Karpas-422 (cell line): ENCODE results near the gene SCAANT1. TPM values are rescaled to one million over a fixed set of nuclear protein-coding genes. Genes with fewer than 3 reads are reported as not detected.

Experiments used
- DNase-seq: peaks from one replicate; pipeline ENCODE4 v3.0.0-alpha.2; 2015
- H2AFZ ChIP-seq: fragments of 200-600 bp; sonication (generic); 2 replicates; pipeline ENCODE4 v1.6.1; 2014; ENCODE audit warnings: antibody characterized with exemption, low read length, mixed read lengths
- H3K27ac ChIP-seq: fragments of 200-600 bp; sonication (generic); 2 replicates; pipeline ENCODE4 v1.5.1; 2014; ENCODE audit warnings: mild to moderate bottlenecking, low read length, moderate library complexity
- H3K27me3 ChIP-seq: fragments of 200-600 bp; sonication (generic); 2 replicates; pipeline ENCODE4 v1.6.1; 2014; ENCODE audit warnings: low read length, mixed read lengths
- H3K36me3 ChIP-seq: fragments of 200-600 bp; sonication (generic); 2 replicates; pipeline ENCODE4 v1.6.1; 2014; ENCODE audit warnings: low read length, mixed read lengths; ENCODE audit not compliant: insufficient read depth
- H3K4me1 ChIP-seq: fragments of 200-600 bp; sonication (generic); 2 replicates; pipeline ENCODE4 v1.6.1; 2014; ENCODE audit warnings: mild to moderate bottlenecking, low read length, mixed read lengths
- H3K4me2 ChIP-seq: fragments of 200-600 bp; sonication (generic); 2 replicates; pipeline ENCODE4 v1.6.1; 2014; ENCODE audit warnings: low read length, low read depth, mild to moderate bottlenecking; ENCODE audit not compliant: poor library complexity, severe bottlenecking
- H3K4me3 ChIP-seq: fragments of 200-600 bp; sonication (generic); 2 replicates; pipeline ENCODE4 v1.5.1; 2014; ENCODE audit warnings: mild to moderate bottlenecking, antibody characterized with exemption, low read length, mixed read lengths
- H3K79me2 ChIP-seq: fragments of 200-600 bp; sonication (generic); 2 replicates; pipeline ENCODE4 v1.6.1; 2014; ENCODE audit warnings: mild to moderate bottlenecking, low read length, mixed read lengths
- H3K9ac ChIP-seq: fragments of 200-600 bp; sonication (generic); 2 replicates; pipeline ENCODE4 v1.6.0; 2014; ENCODE audit warnings: low read length
- H3K9me2 ChIP-seq: fragments of 200-600 bp; sonication (generic), shearing (Covaris generic); replicated peaks from 2 replicates; pipeline ENCODE4 v1.6.0; 2014; ENCODE audit warnings: mild to moderate bottlenecking, low read length, moderate library complexity; ENCODE audit not compliant: insufficient read depth
- H3K9me3 ChIP-seq: fragments of 300-700, 200-600 bp; sonication (generic); 2 replicates; pipeline ENCODE4 v1.6.1; 2014; ENCODE audit warnings: low read length, mixed read lengths
- H4K20me1 ChIP-seq: fragments of 200-600 bp; sonication (generic); 2 replicates; pipeline ENCODE4 v1.6.1; 2014; ENCODE audit warnings: mild to moderate bottlenecking, antibody characterized with exemption, low read length, low read depth; ENCODE audit not compliant: insufficient read depth
- total RNA-seq: library from RNA; depleted of rRNA; stranded (reverse); fragments of >200 nt; shearing (Covaris generic); gene quantifications from 2 replicates; pipeline ENCODE4 v1.2.3, GENCODE V29; 2014; ENCODE audit warnings: low replicate concordance

SCAANT1 gene
- total RNA-seq, 1 experiment from 2014 or later: not detected

DNA sequence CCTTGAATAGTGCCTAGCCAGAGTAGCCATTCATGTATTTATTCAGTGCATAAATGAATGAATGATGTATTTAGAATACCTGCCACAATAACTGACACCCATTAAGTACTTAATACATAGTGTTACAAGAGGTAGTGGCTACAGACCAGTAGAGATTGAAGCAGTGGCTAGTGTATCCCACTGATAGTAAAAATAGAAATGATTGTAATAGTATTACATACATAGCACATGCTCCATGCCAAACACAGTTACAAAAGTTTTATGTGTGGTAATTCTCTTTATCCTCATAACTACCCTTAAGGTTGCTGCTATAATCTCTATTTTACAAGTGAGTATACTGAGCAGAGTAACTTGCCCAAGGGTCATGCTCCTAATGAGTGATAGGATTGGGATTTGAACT lies 30.3 kb upstream of the SCAANT1 start:
- Histone ChIP-seq H3K9me2 (no peaks in the 10 kb centered on the region), H3K79me2 (peaks cover 100% of the 10 kb centered on the region), H3K9me3 (no peaks in the 10 kb centered on the region), H3K9ac (no peak overlapping the region), H3K4me3 (no peak overlapping the region), H3K4me2 (no peak overlapping the region), H2AFZ (no peak overlapping the region), H3K27me3 (no peaks in the 10 kb centered on the region), H3K27ac (no peak overlapping the region), H3K4me1 (peaks cover 9% of the 10 kb centered on the region), H3K36me3 (peaks cover 5% of the 10 kb centered on the region; the same call in 1 of the 2 replicates), H4K20me1 (0 out of 2 replicates have a peak, but pooled peaks cover 3% of the 10 kb centered on the region)
- no peak for DNase-seq

DNA sequence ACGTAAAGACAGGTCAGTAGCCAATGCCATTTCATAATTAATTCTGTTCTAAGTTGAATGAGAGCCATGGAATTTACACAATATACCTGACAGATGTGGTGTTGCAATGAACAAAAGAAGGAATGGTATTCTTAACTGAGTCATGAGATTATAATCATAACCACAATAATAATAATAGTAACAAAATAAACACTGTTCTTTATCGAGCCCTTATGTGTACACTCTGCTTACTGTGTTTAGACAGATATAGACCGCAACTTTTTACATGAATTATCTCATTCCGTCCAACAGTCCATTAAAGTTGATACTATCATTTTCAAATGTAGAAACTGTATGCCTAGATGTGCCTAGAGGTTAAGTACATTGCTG lies 28.2 kb upstream of the SCAANT1 start:
- H3K27me3 ChIP-seq: no peaks in the 10 kb centered on the region
- no peak overlapping the region for H3K9ac ChIP-seq
- peaks cover 29% of the 10 kb centered on the region for H3K4me1 ChIP-seq
- DNase-seq: no peak
- no peaks in the 10 kb centered on the region for H3K9me2 ChIP-seq
- H2AFZ ChIP-seq: no peak overlapping the region
- H3K36me3 ChIP-seq: peaks cover 11% of the 10 kb centered on the region; the same call in 1 of the 2 replicates
- 0 out of 2 replicates have a peak, but pooled peaks cover 3% of the 10 kb centered on the region for H4K20me1 ChIP-seq
- H3K9me3 ChIP-seq: no peaks in the 10 kb centered on the region
- peaks cover 100% of the 10 kb centered on the region for H3K79me2 ChIP-seq
- no peak overlapping the region for H3K27ac ChIP-seq
- no peak overlapping the region for H3K4me2 ChIP-seq
- H3K4me3 ChIP-seq: no peak overlapping the region

DNA sequence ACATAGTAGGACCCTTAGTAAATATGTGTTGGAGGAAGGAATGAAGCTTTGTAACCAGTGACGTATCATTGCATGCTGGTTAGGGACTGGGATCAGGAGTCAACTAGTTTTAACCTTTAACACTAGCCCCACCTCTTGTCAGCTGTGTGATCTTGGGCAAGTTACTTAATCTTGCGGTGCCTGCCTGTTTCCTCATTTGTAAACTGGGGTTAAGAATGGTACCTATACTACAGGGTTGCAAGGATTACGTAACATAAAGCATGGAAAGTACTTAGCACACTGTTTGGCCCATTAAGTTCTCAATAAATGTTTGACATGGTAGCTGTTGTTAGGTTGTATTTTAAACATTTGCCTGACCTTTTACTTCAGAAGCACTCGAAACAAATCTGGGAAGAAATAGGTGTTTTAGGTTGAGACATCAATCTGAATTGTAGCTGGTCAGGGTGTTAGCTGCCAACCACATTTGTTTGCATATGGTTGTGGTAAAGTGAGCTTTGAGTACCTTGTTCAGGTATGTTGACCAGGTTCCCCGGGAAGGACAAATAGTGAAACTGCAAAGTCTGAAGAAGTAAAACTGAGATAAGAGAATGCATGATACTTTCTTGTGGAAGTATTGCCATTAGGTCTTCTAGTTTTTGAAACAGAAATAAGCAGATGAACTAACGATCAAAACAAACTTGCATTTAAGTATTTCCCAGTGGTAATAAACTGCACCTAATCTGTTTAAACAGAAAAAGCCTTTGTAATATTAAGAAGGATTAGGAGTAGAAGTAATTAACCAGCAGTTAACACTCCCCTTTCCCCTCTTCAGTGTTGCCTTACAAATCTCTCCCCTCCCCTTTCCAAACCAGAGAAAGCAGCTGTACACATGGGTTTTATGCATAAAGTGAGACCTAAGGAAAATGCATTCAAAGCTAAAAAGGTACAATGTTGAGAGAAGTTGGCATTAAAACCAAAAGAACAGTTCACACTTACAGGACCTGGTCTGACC lies 25.8 kb upstream of the SCAANT1 start:
- H3K4me1 ChIP-seq: peaks cover 47% of the 10 kb centered on the region
- H3K9ac ChIP-seq: no peak overlapping the region
- H3K9me2 ChIP-seq: no peaks in the 10 kb centered on the region
- peaks cover 16% of the 10 kb centered on the region; the same call in 1 of the 2 replicates for H3K36me3 ChIP-seq
- H3K9me3 ChIP-seq: no peaks in the 10 kb centered on the region
- no peaks in the 10 kb centered on the region for H3K27me3 ChIP-seq
- H3K4me3 ChIP-seq: no peak overlapping the region
- peaks cover 100% of the 10 kb centered on the region for H3K79me2 ChIP-seq
- H4K20me1 ChIP-seq: 0 out of 2 replicates have a peak, but pooled peaks cover under 1% of the 10 kb centered on the region
- no peak for DNase-seq
- H2AFZ ChIP-seq: no peak overlapping the region
- no peak overlapping the region for H3K27ac ChIP-seq
- no peak overlapping the region for H3K4me2 ChIP-seq

DNA sequence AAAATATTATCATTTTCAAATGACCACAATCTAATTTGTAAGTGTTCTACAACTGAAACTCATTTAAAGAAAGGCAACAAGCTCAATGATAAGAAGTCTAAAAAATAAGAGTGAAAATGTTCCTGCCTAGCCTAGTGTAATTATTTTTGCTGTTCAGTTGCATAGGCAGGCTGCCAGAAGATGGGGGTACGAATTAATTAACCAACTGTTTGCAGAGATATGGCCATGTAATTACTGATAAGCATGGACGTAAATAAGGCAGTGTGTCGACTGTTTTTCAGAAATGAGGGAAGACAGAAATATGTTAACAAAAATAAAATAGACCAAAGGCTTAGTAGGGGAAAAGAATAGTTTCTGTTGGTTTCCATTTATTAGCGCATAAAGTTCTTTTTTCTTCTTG lies 24.7 kb upstream of the SCAANT1 start:
- Histone ChIP-seq H3K9ac (no peak overlapping the region), H3K79me2 (peaks cover 100% of the 10 kb centered on the region), H3K4me2 (no peak overlapping the region), H3K9me2 (no peaks in the 10 kb centered on the region), H3K9me3 (no peaks in the 10 kb centered on the region), H2AFZ (no peak overlapping the region), H4K20me1 (0 out of 2 replicates have a peak, but pooled peaks cover 9% of the 10 kb centered on the region), H3K27ac (no peak overlapping the region), H3K36me3 (peaks cover 16% of the 10 kb centered on the region; the same call in 1 of the 2 replicates), H3K4me1 (peaks cover 57% of the 10 kb centered on the region), H3K4me3 (no peak overlapping the region), H3K27me3 (no peaks in the 10 kb centered on the region)
- no peak for DNase-seq

DNA sequence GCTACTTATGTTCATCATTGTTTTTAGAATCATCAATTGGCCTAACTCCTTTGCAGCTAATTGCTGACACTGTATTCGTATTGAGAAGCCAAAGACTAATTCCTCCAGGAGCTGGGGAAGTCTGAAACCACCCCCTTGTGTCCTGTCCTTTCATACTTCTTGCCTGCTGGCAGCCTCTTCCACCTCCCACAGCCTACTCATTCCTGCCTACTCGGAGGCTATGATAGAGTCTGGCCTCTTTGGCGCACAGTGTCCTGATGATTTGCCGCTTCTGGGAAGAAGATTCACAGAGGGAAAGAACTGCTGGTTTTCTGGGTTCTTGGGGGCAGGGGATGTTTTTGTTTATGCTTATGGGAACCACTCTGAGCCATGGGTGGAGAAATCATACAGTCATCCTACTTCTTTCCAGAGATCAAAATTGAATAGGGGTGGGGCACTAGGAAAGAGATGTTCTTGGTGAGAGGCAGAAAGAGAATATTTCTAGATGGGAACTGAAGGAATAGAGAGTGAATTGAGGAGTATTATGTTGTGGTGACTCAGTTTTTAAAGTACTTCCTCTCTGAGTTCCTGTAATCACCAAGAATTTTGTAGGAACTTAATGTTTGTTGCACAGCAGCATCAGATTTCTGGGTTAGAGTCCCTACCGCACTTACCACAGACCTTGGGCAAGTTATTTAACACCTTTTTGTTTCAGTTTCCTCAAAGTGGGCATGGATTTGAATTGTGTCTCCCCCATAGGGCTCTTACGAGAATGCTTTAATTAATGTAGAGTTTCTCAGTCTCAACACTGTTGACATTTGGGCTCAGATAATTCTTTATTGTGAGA lies 22.1 kb upstream of the SCAANT1 start:
- no peak overlapping the region for H2AFZ ChIP-seq
- H3K79me2 ChIP-seq: peaks cover 100% of the 10 kb centered on the region
- peaks cover 79% of the 10 kb centered on the region for H3K4me1 ChIP-seq
- no peak for DNase-seq
- no peak overlapping the region for H3K4me2 ChIP-seq
- H3K27ac ChIP-seq: 0 out of 2 replicates have a peak overlapping the region, but pooled peaks have one; percentile 75
- no peaks in the 10 kb centered on the region for H3K27me3 ChIP-seq
- H3K9me3 ChIP-seq: no peaks in the 10 kb centered on the region
- peaks cover 16% of the 10 kb centered on the region; the same call in 1 of the 2 replicates for H3K36me3 ChIP-seq
- H3K4me3 ChIP-seq: no peak overlapping the region
- H3K9ac ChIP-seq: no peak overlapping the region
- H4K20me1 ChIP-seq: 0 out of 2 replicates have a peak, but pooled peaks cover 12% of the 10 kb centered on the region
- no peaks in the 10 kb centered on the region for H3K9me2 ChIP-seq

DNA sequence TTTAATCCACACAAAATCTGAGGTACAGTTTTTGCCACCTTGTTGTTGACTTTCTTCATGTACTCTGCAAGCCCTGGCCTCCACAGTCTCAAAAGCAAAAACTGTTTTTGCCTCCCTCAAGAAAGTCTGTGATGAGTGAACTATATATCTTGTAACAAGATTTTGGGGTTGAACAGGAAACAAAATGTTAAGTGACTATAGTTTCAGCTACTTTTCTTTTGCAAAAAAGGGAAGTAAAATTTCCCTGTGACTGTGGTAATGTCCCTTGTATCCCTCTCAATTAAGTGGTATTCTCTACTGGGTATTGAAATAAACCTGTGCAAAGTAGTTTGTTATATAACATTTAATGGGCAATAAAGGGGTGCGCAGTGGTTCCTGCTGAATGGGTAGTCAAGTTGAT lies 21.3 kb upstream of the SCAANT1 start:
- Histone ChIP-seq H3K9me2 (no peaks in the 10 kb centered on the region), H3K36me3 (peaks cover 16% of the 10 kb centered on the region; the same call in 1 of the 2 replicates), H3K79me2 (peaks cover 100% of the 10 kb centered on the region), H3K4me1 (peaks cover 85% of the 10 kb centered on the region), H3K4me3 (no peak overlapping the region), H3K4me2 (peak overlapping the region; percentile 43), H4K20me1 (peaks cover 12% of the 10 kb centered on the region; the same call in 1 of the 2 replicates), H3K27ac (peak overlapping the region; percentile 75), H3K9me3 (no peaks in the 10 kb centered on the region), H2AFZ (no peak overlapping the region), H3K9ac (peak overlapping the region; percentile 19; the same call in 1 of the 2 replicates), H3K27me3 (no peaks in the 10 kb centered on the region)
- peak; percentile 59 for DNase-seq

DNA sequence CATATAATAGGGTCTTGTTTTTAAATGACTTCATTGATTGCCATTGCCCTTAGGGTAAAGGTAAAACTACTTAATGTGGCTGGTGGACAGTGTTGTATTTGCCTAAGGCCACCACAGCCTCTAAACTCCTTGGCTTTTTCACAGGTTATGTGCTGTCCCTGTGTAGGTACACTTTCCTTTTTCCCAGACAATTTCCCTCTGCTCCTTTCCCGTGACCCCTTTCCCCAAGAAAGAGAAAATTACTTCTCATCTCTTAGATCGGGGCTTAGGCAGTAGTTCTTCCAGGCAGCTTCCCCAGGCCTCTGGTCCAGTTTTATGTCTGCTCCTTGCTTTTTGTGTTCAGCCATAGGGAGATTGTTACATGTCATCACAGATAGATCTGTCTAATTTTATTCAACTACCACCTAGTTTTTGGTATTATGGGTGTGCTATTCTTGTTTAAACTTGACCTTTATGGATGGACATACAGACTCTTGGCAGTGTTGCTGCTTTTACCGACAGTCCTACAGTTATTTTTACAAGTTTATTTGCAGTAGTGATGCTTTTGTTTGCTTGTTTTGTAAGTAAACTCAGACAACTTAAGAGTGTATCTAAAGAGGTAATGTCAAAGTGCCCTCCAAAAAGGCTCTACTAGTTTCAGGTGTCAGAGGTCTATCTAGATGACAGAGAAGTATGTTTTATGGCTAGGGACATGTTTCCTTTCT lies 20.5 kb upstream of the SCAANT1 start:
- Histone ChIP-seq H3K9ac (peak overlapping the region; percentile 19; the same call in 1 of the 2 replicates), H3K9me3 (no peaks in the 10 kb centered on the region), H3K4me2 (peak overlapping the region; percentile 43), H3K79me2 (peaks cover 100% of the 10 kb centered on the region), H3K4me1 (peaks cover 85% of the 10 kb centered on the region), H3K4me3 (no peak overlapping the region), H3K27ac (peak overlapping the region; percentile 75), H3K36me3 (peaks cover 16% of the 10 kb centered on the region; the same call in 1 of the 2 replicates), H3K27me3 (no peaks in the 10 kb centered on the region), H2AFZ (no peak overlapping the region), H3K9me2 (no peaks in the 10 kb centered on the region), H4K20me1 (peaks cover 12% of the 10 kb centered on the region; the same call in 1 of the 2 replicates)
- no peak for DNase-seq
